ENCODE results near the gene USP20. TPM values are rescaled to one million over a fixed set of nuclear protein-coding genes. Genes with fewer than 3 reads are reported as not detected.

USP20 gene
- total RNA-seq, 2 experiments from 2014 or later: 51.1 to 55.4 TPM

- H3K27ac Mint-ChIP-seq: no peak overlapping the region
These were observed 21.6 kb upstream of the USP20 start for GRCh38 chr9:129813661-129814060.

GRCh38 chr9:129814432-129815223, 20.6 kb upstream of the USP20 start:
- Mint-ChIP-seq H3K4me3 (no peak overlapping the region), H3K9me3 (no peaks in the 10 kb centered on the region), H3K36me3 (peaks cover 17% of the 10 kb centered on the region), H3K4me1 (peaks cover 13% of the 10 kb centered on the region), H3K27ac (peak overlapping the region; percentile 20), H3K27me3 (no peaks in the 10 kb centered on the region)
- no peak for DNase-seq

More at GRCh38 chr9:129813661-129814060, 21.6 kb upstream of the USP20 start:
- H3K9me3 Mint-ChIP-seq: no peaks in the 10 kb centered on the region
- no peak overlapping the region for H3K4me3 Mint-ChIP-seq
- H3K36me3 Mint-ChIP-seq: peaks cover 21% of the 10 kb centered on the region
- no peak for DNase-seq
- H3K4me1 Mint-ChIP-seq: peaks cover 13% of the 10 kb centered on the region
- H3K27me3 Mint-ChIP-seq: no peaks in the 10 kb centered on the region

GRCh38 chr9:129815278-129815677, 20.0 kb upstream of the USP20 start:
- Mint-ChIP-seq H3K9me3 (no peaks in the 10 kb centered on the region), H3K36me3 (peaks cover 20% of the 10 kb centered on the region), H3K27me3 (no peaks in the 10 kb centered on the region), H3K4me1 (peaks cover 13% of the 10 kb centered on the region), H3K27ac (peak overlapping the region; percentile 20), H3K4me3 (no peak overlapping the region)
- no peak for DNase-seq

- Mint-ChIP-seq H3K27ac (no peak overlapping the region), H3K9me3 (no peaks in the 10 kb centered on the region), H3K4me3 (no peak overlapping the region), H3K27me3 (no peaks in the 10 kb centered on the region), H3K36me3 (peaks cover 17% of the 10 kb centered on the region), H3K4me1 (peaks cover 10% of the 10 kb centered on the region)
- no peak for DNase-seq
These were observed 18.5 kb upstream of the USP20 start for GRCh38 chr9:129816501-129817435.

GRCh38 chr9:129822898-129823541, 12.2 kb upstream of the USP20 start:
- Mint-ChIP-seq H3K27ac (peak overlapping the region; percentile 84), H3K4me3 (peak overlapping the region; percentile 84), H3K36me3 (peaks cover 14% of the 10 kb centered on the region)

GRCh38 chr9:129823542-129823934, 11.7 kb upstream of the USP20 start:
- Mint-ChIP-seq H3K27ac (peak overlapping the region; percentile 84), H3K9me3 (no peaks in the 10 kb centered on the region), H3K4me1 (peaks cover 10% of the 10 kb centered on the region), H3K36me3 (peaks cover 16% of the 10 kb centered on the region), H3K27me3 (no peaks in the 10 kb centered on the region), H3K4me3 (peak overlapping the region; percentile 84)
- no peak for DNase-seq

More at GRCh38 chr9:129822898-129823541, 12.2 kb upstream of the USP20 start:
- Mint-ChIP-seq H3K27me3 (no peaks in the 10 kb centered on the region), H3K9me3 (no peaks in the 10 kb centered on the region), H3K4me1 (peaks cover 10% of the 10 kb centered on the region)
- DNase-seq: peak; percentile 30

GRCh38 chr9:129823935-129824601, 11.2 kb upstream of the USP20 start, which contains the start of gene TOR1A:
Gene TOR1A, minus strand, starts transcription at chr9:129824136. Its CDS starts 51 bp downstream, at chr9:129824085.
- DNase-seq: peak; percentile 92
- H3K27ac Mint-ChIP-seq: peak within 1 kb of the TSS; percentile 84
- no peaks in the 10 kb centered on the region for H3K9me3 Mint-ChIP-seq
- peak within 1 kb of the TSS; percentile 84 for H3K4me3 Mint-ChIP-seq
- H3K36me3 Mint-ChIP-seq: peaks cover 15% of the 10 kb centered on the region
- H3K4me1 Mint-ChIP-seq: peaks cover 10% of the 10 kb centered on the region
- H3K27me3 Mint-ChIP-seq: no peaks in the 10 kb centered on the region

GRCh38 chr9:129826344-129826743, 8.9 kb upstream of the USP20 start:
- Mint-ChIP-seq H3K4me1 (peaks cover 14% of the 10 kb centered on the region), H3K36me3 (peaks cover 15% of the 10 kb centered on the region), H3K27me3 (no peaks in the 10 kb centered on the region), H3K27ac (peak overlapping the region; percentile 20), H3K4me3 (no peak overlapping the region), H3K9me3 (no peaks in the 10 kb centered on the region)
- DNase-seq: no peak

- no peak for DNase-seq
- Mint-ChIP-seq H3K36me3 (peaks cover 17% of the 10 kb centered on the region), H3K4me3 (no peak overlapping the region), H3K27ac (peak overlapping the region; percentile 20), H3K4me1 (peaks cover 14% of the 10 kb centered on the region), H3K27me3 (no peaks in the 10 kb centered on the region), H3K9me3 (no peaks in the 10 kb centered on the region)
These were observed 8.5 kb upstream of the USP20 start for GRCh38 chr9:129826759-129827158.

- Mint-ChIP-seq H3K27me3 (no peaks in the 10 kb centered on the region), H3K4me3 (no peak overlapping the region), H3K27ac (peak overlapping the region; percentile 58), H3K4me1 (peaks cover 5% of the 10 kb centered on the region), H3K36me3 (peaks cover 11% of the 10 kb centered on the region), H3K9me3 (no peaks in the 10 kb centered on the region)
- DNase-seq: no peak
These were observed 7.2 kb upstream of the USP20 start for GRCh38 chr9:129828051-129828450.

GRCh38 chr9:129828969-129829368, 6.3 kb upstream of the USP20 start:
- H3K27ac Mint-ChIP-seq: peak overlapping the region; percentile 12
- H3K4me3 Mint-ChIP-seq: no peak overlapping the region
- no peak for DNase-seq
- H3K4me1 Mint-ChIP-seq: peaks cover 13% of the 10 kb centered on the region
- peaks cover 15% of the 10 kb centered on the region for H3K36me3 Mint-ChIP-seq
- H3K9me3 Mint-ChIP-seq: no peaks in the 10 kb centered on the region
- H3K27me3 Mint-ChIP-seq: no peaks in the 10 kb centered on the region

- H3K27me3 Mint-ChIP-seq: no peaks in the 10 kb centered on the region
- H3K4me3 Mint-ChIP-seq: peak overlapping the region; percentile 99
- no peaks in the 10 kb centered on the region for H3K9me3 Mint-ChIP-seq
- peaks cover 37% of the 10 kb centered on the region for H3K36me3 Mint-ChIP-seq
- H3K27ac Mint-ChIP-seq: peak overlapping the region; percentile 40
- peaks cover 33% of the 10 kb centered on the region for H3K4me1 Mint-ChIP-seq
- DNase-seq: no peak
These were observed 2.3 kb upstream of the USP20 start for GRCh38 chr9:129832982-129833381.

- H3K27me3 Mint-ChIP-seq: no peaks in the 10 kb centered on the region
- no peaks in the 10 kb centered on the region for H3K9me3 Mint-ChIP-seq
- peak overlapping the region; percentile 99 for H3K4me3 Mint-ChIP-seq
- H3K27ac Mint-ChIP-seq: peak overlapping the region; percentile 99
- peaks cover 48% of the 10 kb centered on the region for H3K4me1 Mint-ChIP-seq
- DNase-seq: peak; percentile 35
- peaks cover 37% of the 10 kb centered on the region for H3K36me3 Mint-ChIP-seq
These were observed 650 bp upstream of the USP20 start for GRCh38 chr9:129834489-129835127.

- no peaks in the 10 kb centered on the region for H3K27me3 Mint-ChIP-seq
- no peak for DNase-seq
- H3K36me3 Mint-ChIP-seq: peaks cover 35% of the 10 kb centered on the region
- peaks cover 52% of the 10 kb centered on the region for H3K4me1 Mint-ChIP-seq
- H3K9me3 Mint-ChIP-seq: no peaks in the 10 kb centered on the region
- H3K27ac Mint-ChIP-seq: peak overlapping the region; percentile 91
- peak overlapping the region; percentile 93 for H3K4me3 Mint-ChIP-seq
These were observed 584 bp downstream of the USP20 start for GRCh38 chr9:129835860-129836223.

Measured in activated naive CD8-positive, alpha-beta T cell treated with anti-CD3 and anti-CD28 coated beads for 36 hours (primary cell).